T-helper 17 cell (primary cell): ENCODE measurements around the gene ETAA1. TPM values are rescaled to one million over a fixed set of nuclear protein-coding genes. Genes with fewer than 3 reads are reported as not detected.

Experiments
- ATAC-seq: fragments of 150-1000 bp; cut with Tn5 transposase; 2 replicates; pipeline ENCODE4 v1.10.0; 2021; ENCODE audit warnings: mild to moderate bottlenecking, moderate library complexity
- DNase-seq, 3 donors: peaks; one replicate each; pipeline versions ENCODE4 v3.0.0 to v3.0.0-alpha.2; 2020 to 2021
- H3K9me3 ChIP-seq: one replicate; pipeline ENCODE4 v1.7.0; 2013; ENCODE audit warnings: low read length, mild to moderate bottlenecking; ENCODE audit not compliant: control insufficient read depth, poor library complexity, severe bottlenecking
- H3K27ac Mint-ChIP-seq: one replicate; pipeline ENCODE4 v1.8.0; 2022; ENCODE audit warnings: mild to moderate bottlenecking, moderate library complexity, mixed read lengths
- H3K27me3 Mint-ChIP-seq: one replicate; pipeline ENCODE4 v1.8.0; 2022; ENCODE audit warnings: mixed read lengths
- H3K36me3 Mint-ChIP-seq: one replicate; pipeline ENCODE4 v1.8.0; 2022; ENCODE audit warnings: low read depth, mixed read lengths
- H3K4me1 Mint-ChIP-seq: one replicate; pipeline ENCODE4 v1.8.0; 2022; ENCODE audit warnings: mild to moderate bottlenecking, mixed read lengths
- H3K4me3 Mint-ChIP-seq: one replicate; pipeline ENCODE4 v1.8.0; 2022; ENCODE audit warnings: mild to moderate bottlenecking, moderate library complexity, mixed read lengths
- total RNA-seq, 4 donors: library from RNA in 2 of 4; stranded (reverse) in 2 of 4; gene quantifications; one replicate each; pipeline ENCODE4 v1.2.3 and lab custom pipeline; 2022 to 2026

Gene ETAA1
- total RNA-seq, result 10 to 100 TPM in 1 of 2 donors, 1 to 10 TPM in 1; 6.7 to 10.2 TPM
- 21.5 to 29.4 reads per million in 2 donors for total RNA-seq (lab: John Stamatoyannopoulos, UW)

GRCh38 chr2:67397143-67397986 is at the start of gene ETAA1:
TSS of gene ETAA1 (plus strand) at chr2:67397333. CDS start at chr2:67397449, 116 bp downstream.
- ATAC-seq (peak; percentile 98), DNase-seq (peak; percentile 88 to 91 (median 88))
- no peaks in the 10 kb centered on the region for H3K9me3 ChIP-seq
- peaks cover 8% of the 10 kb centered on the region for H3K4me1 Mint-ChIP-seq
- peaks cover 3% of the 10 kb centered on the region for H3K36me3 Mint-ChIP-seq
- no peaks in the 10 kb centered on the region for H3K27me3 Mint-ChIP-seq
- peak within 1 kb of the TSS; percentile 99 for H3K4me3 Mint-ChIP-seq
- H3K27ac Mint-ChIP-seq, result peak within 1 kb of the TSS; percentile 97

- DNase-seq (no peak), ATAC-seq (no peak)
- no peaks in the 10 kb centered on the region for H3K9me3 ChIP-seq
- Mint-ChIP-seq H3K27ac (no peak overlapping the region), H3K4me1 (no peaks in the 10 kb centered on the region), H3K27me3 (peaks cover 10% of the 10 kb centered on the region), H3K4me3 (no peak overlapping the region), H3K36me3 (peaks cover 2% of the 10 kb centered on the region)
Measured at GRCh38 chr2:67366832-67367412, 30.2 kb upstream of the ETAA1 start.

- H3K9me3 ChIP-seq, result no peaks in the 10 kb centered on the region
- DNase-seq (no peak), ATAC-seq (no peak)
- H3K4me3 Mint-ChIP-seq, result no peak overlapping the region
- H3K27ac Mint-ChIP-seq, result no peak overlapping the region
- no peaks in the 10 kb centered on the region for H3K36me3 Mint-ChIP-seq
- H3K27me3 Mint-ChIP-seq, result no peaks in the 10 kb centered on the region
- no peaks in the 10 kb centered on the region for H3K4me1 Mint-ChIP-seq
Measured at GRCh38 chr2:67374481-67374880, 22.7 kb upstream of the ETAA1 start.

GRCh38 chr2:67374949-67375348 is 22.2 kb upstream of the ETAA1 start:
- H3K4me3 Mint-ChIP-seq, result no peak overlapping the region
- H3K4me1 Mint-ChIP-seq, result no peaks in the 10 kb centered on the region
- H3K9me3 ChIP-seq, result no peaks in the 10 kb centered on the region
- H3K36me3 Mint-ChIP-seq, result no peaks in the 10 kb centered on the region
- no peaks in the 10 kb centered on the region for H3K27me3 Mint-ChIP-seq
- no peak for DNase-seq
- no peak overlapping the region for H3K27ac Mint-ChIP-seq
- ATAC-seq, result no peak

GRCh38 chr2:67378555-67378954 is 18.6 kb upstream of the ETAA1 start:
- Mint-ChIP-seq H3K36me3 (peaks cover 3% of the 10 kb centered on the region), H3K4me3 (no peak overlapping the region), H3K27ac (no peak overlapping the region), H3K27me3 (no peaks in the 10 kb centered on the region), H3K4me1 (no peaks in the 10 kb centered on the region)
- no peak for DNase-seq
- H3K9me3 ChIP-seq, result no peaks in the 10 kb centered on the region
- no peak for ATAC-seq

- Mint-ChIP-seq H3K36me3 (peaks cover 3% of the 10 kb centered on the region), H3K27me3 (no peaks in the 10 kb centered on the region), H3K4me3 (no peak overlapping the region), H3K27ac (no peak overlapping the region), H3K4me1 (no peaks in the 10 kb centered on the region)
- no peaks in the 10 kb centered on the region for H3K9me3 ChIP-seq
- ATAC-seq, result no peak
- DNase-seq, result no peak
Measured at GRCh38 chr2:67379048-67379447, 18.1 kb upstream of the ETAA1 start.

GRCh38 chr2:67384123-67384822 is 12.9 kb upstream of the ETAA1 start:
- Mint-ChIP-seq H3K36me3 (peaks cover 5% of the 10 kb centered on the region), H3K4me3 (no peak overlapping the region), H3K27me3 (no peaks in the 10 kb centered on the region), H3K4me1 (no peaks in the 10 kb centered on the region), H3K27ac (no peak overlapping the region)
- ATAC-seq (no peak), DNase-seq (no peak)
- H3K9me3 ChIP-seq, result no peaks in the 10 kb centered on the region

GRCh38 chr2:67388680-67389079 is 8.5 kb upstream of the ETAA1 start:
- ATAC-seq, result no peak
- DNase-seq, result no peak
- Mint-ChIP-seq H3K27me3 (no peaks in the 10 kb centered on the region), H3K27ac (no peak overlapping the region), H3K36me3 (peaks cover 2% of the 10 kb centered on the region), H3K4me1 (no peaks in the 10 kb centered on the region), H3K4me3 (no peak overlapping the region)
- no peaks in the 10 kb centered on the region for H3K9me3 ChIP-seq

- H3K4me1 Mint-ChIP-seq, result no peaks in the 10 kb centered on the region
- no peaks in the 10 kb centered on the region for H3K27me3 Mint-ChIP-seq
- no peak for ATAC-seq
- H3K9me3 ChIP-seq, result no peaks in the 10 kb centered on the region
- no peak for DNase-seq
- peaks cover 2% of the 10 kb centered on the region for H3K36me3 Mint-ChIP-seq
- H3K27ac Mint-ChIP-seq, result no peak overlapping the region
- H3K4me3 Mint-ChIP-seq, result no peak overlapping the region
Measured at GRCh38 chr2:67389286-67389685, 7.8 kb upstream of the ETAA1 start.

- H3K27ac Mint-ChIP-seq, result no peak overlapping the region
Measured at GRCh38 chr2:67389788-67390187, 7.3 kb upstream of the ETAA1 start.

GRCh38 chr2:67393237-67393636 is 3.9 kb upstream of the ETAA1 start:
- H3K27ac Mint-ChIP-seq, result no peak overlapping the region
- no peak for DNase-seq
- H3K36me3 Mint-ChIP-seq, result peaks cover 3% of the 10 kb centered on the region
- ATAC-seq, result no peak
- H3K9me3 ChIP-seq, result no peaks in the 10 kb centered on the region
- H3K4me1 Mint-ChIP-seq, result peaks cover 8% of the 10 kb centered on the region
- H3K27me3 Mint-ChIP-seq, result no peaks in the 10 kb centered on the region
- H3K4me3 Mint-ChIP-seq, result no peak overlapping the region

More at GRCh38 chr2:67389788-67390187, 7.3 kb upstream of the ETAA1 start:
- DNase-seq, result no peak
- Mint-ChIP-seq H3K27me3 (no peaks in the 10 kb centered on the region), H3K4me3 (no peak overlapping the region), H3K36me3 (peaks cover 2% of the 10 kb centered on the region), H3K4me1 (no peaks in the 10 kb centered on the region)
- ATAC-seq, result no peak
- H3K9me3 ChIP-seq, result no peaks in the 10 kb centered on the region

- no peak for ATAC-seq
- Mint-ChIP-seq H3K36me3 (peaks cover 3% of the 10 kb centered on the region), H3K27ac (no peak overlapping the region), H3K27me3 (no peaks in the 10 kb centered on the region), H3K4me3 (no peak overlapping the region), H3K4me1 (peaks cover 8% of the 10 kb centered on the region)
- no peaks in the 10 kb centered on the region for H3K9me3 ChIP-seq
- DNase-seq, result no peak
Measured at GRCh38 chr2:67394734-67395133, 2.4 kb upstream of the ETAA1 start.

GRCh38 chr2:67399144-67399543 is 2.0 kb downstream of the ETAA1 start:
- Mint-ChIP-seq H3K36me3 (peaks cover 3% of the 10 kb centered on the region), H3K27ac (no peak overlapping the region)

More at GRCh38 chr2:67399144-67399543, 2.0 kb downstream of the ETAA1 start:
- Mint-ChIP-seq H3K4me1 (peaks cover 8% of the 10 kb centered on the region), H3K4me3 (no peak overlapping the region), H3K27me3 (no peaks in the 10 kb centered on the region)
- ATAC-seq, result no peak
- no peak for DNase-seq
- H3K9me3 ChIP-seq, result no peaks in the 10 kb centered on the region
